CD4-positive, alpha-beta T cell (primary cell): Measurements from ENCODE around the gene RDH13. TPM values are rescaled to one million over a fixed set of nuclear protein-coding genes. Genes with fewer than 3 reads are reported as not detected.

ENCODE experiments used
- ATAC-seq: fragments of 200-7000 bp; cut with Tn5 transposase; one replicate; pipeline ENCODE4 v1.10.0; 2022; ENCODE audit warnings: mild to moderate bottlenecking; ENCODE audit not compliant: poor library complexity
- CTCF ChIA-PET: fragments of 350-600 bp; sonication (Branson Sonifier 250); formaldehyde crosslinking; loops from one replicate; lab custom pipeline; 2021; ENCODE audit warnings: antibody characterized with exemption, inconsistent platforms; lab: Charles Lee
- POLR2A ChIA-PET: fragments of 350-600 bp; sonication (Branson Sonifier 250); formaldehyde crosslinking; loops from one replicate; lab custom pipeline; 2021; ENCODE audit warnings: antibody characterized with exemption, inconsistent platforms; lab: Charles Lee
- DNase-seq, 14 experiments: peaks; one replicate each; pipeline ENCODE4 v3.0.0-alpha.2; 2013 to 2020; ENCODE audit warnings: mixed read lengths in 2 of 14
- H3K27ac ChIP-seq, 2 donors: one replicate each; pipeline versions ENCODE4 v1.5.1 to v1.7.0; 2013; ENCODE audit warnings: low read length in 2 of 2, low read depth in 1 of 2, mild to moderate bottlenecking in 1 of 2
- H3K27me3 ChIP-seq, 2 experiments: 1 replicate in 1 of 2; 2 replicates in 1 of 2; pipeline versions ENCODE4 v1.6.1 to v1.7.0; 2013; ENCODE audit warnings: low read length in 2 of 2, control low read depth in 1 of 2, mild to moderate bottlenecking in 1 of 2, moderate library complexity in 1 of 2; ENCODE audit not compliant: insufficient read depth in 2 of 2, control insufficient read depth in 1 of 2
- H3K36me3 ChIP-seq: one replicate; pipeline ENCODE4 v1.6.1; 2013; ENCODE audit warnings: low read length, control low read depth; ENCODE audit not compliant: insufficient read depth
- H3K4me1 ChIP-seq: one replicate; pipeline ENCODE4 v1.6.1; 2013; ENCODE audit warnings: low read length, control low read depth; ENCODE audit not compliant: insufficient read depth
- H3K4me3 ChIP-seq: one replicate; pipeline ENCODE4 v1.5.1; 2013; ENCODE audit warnings: mild to moderate bottlenecking, low read length, moderate library complexity
- H3K9me3 ChIP-seq, 2 experiments: 1 replicate in 1 of 2; 2 replicates in 1 of 2; pipeline versions ENCODE4 v1.6.1 to v1.7.0; 2013; ENCODE audit warnings: low read length in 2 of 2, mild to moderate bottlenecking in 2 of 2, control low read depth in 1 of 2, moderate library complexity in 1 of 2; ENCODE audit not compliant: control insufficient read depth in 1 of 2, insufficient read depth in 1 of 2
- H3K27ac Mint-ChIP-seq: one replicate; pipeline ENCODE4 v1.8.0; 2020; ENCODE audit warnings: mixed read lengths
- H3K27me3 Mint-ChIP-seq: one replicate; pipeline ENCODE4 v1.8.0; 2021; ENCODE audit warnings: mixed read lengths
- H3K36me3 Mint-ChIP-seq: one replicate; pipeline ENCODE4 v1.8.0; 2021; ENCODE audit warnings: low read depth, mixed read lengths
- H3K4me1 Mint-ChIP-seq: one replicate; pipeline ENCODE4 v1.8.0; 2021; ENCODE audit warnings: low read depth, mixed read lengths
- H3K4me3 Mint-ChIP-seq: one replicate; pipeline ENCODE4 v1.8.0; 2020; ENCODE audit warnings: mild to moderate bottlenecking, mixed read lengths
- H3K9me3 Mint-ChIP-seq: one replicate; pipeline ENCODE4 v1.8.0; 2020; ENCODE audit warnings: mixed read lengths
- intact Hi-C, 2 experiments: fragments of 100-400 bp; cut with DNase I in 1 of 2; cut with micrococcal nuclease in 1 of 2; formaldehyde crosslinking; loops; one replicate each; pipeline versions ENCODE4 v1.15.1 to v1.9.0; 2023 to 2025; cut with DNase I, micrococcal nuclease
- total RNA-seq, 174 experiments: library from RNA in 2 of 174; stranded (reverse) in 2 of 174; gene quantifications; one replicate each; pipeline ENCODE4 v1.2.3 and lab custom pipeline; 2021 to 2026
- TF ChIP-seq, protein P1 (sequence below): fragments of 200-600 bp; IDR thresholded peaks from one replicate; pipeline ENCODE4 v1.8.0; 2022; ENCODE audit warnings: antibody characterized with exemption, mild to moderate bottlenecking

RDH13 gene
- total RNA-seq, 2 experiments from 2014 or later, result 7.4 to 8.8 TPM

DNA sequence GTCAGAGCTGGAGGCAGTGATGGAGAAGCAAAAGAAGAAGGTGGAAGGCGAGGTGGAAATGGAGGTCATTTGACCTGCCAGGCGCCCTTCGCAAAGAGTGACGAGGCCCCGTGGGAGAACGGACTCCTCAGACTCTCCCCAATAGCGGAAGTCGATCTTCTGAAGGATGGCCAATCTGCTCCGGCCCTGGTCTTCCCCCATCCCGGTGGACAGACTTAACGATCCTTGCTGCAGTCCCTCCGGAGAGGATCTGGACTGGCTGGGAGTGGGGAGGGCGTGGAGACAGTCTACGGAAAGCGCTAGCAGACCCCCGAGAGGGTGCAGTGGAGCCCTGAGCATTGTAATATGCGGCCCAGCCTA is 24.6 kb upstream of the RDH13 start:
- DNase-seq (no peak), ATAC-seq (no peak)
- no peak overlapping the region for H3K27ac Mint-ChIP-seq
- peak overlapping the region; percentile 16 for H3K4me3 ChIP-seq
- H3K4me1 Mint-ChIP-seq, result peaks cover 33% of the 10 kb centered on the region
- H3K27me3 ChIP-seq, result peaks cover 38 to 53% of the 10 kb centered on the region in 2 experiments
- intact Hi-C loops, result loop anchor here in 1 of 2 experiments (5.0 kb wide), 2 partner anchors 75 to 415 kb away; no protein-coding TSS in a partner anchor
- peaks cover 62% of the 10 kb centered on the region for H3K27me3 Mint-ChIP-seq
- H3K9me3 Mint-ChIP-seq, result no peaks in the 10 kb centered on the region
- no peak overlapping the region for H3K27ac ChIP-seq
- H3K9me3 ChIP-seq, result peaks cover 0 to 17% of the 10 kb centered on the region in 2 experiments
- H3K4me1 ChIP-seq, result peaks cover 27% of the 10 kb centered on the region
- TF ChIP-seq, protein P1, sequence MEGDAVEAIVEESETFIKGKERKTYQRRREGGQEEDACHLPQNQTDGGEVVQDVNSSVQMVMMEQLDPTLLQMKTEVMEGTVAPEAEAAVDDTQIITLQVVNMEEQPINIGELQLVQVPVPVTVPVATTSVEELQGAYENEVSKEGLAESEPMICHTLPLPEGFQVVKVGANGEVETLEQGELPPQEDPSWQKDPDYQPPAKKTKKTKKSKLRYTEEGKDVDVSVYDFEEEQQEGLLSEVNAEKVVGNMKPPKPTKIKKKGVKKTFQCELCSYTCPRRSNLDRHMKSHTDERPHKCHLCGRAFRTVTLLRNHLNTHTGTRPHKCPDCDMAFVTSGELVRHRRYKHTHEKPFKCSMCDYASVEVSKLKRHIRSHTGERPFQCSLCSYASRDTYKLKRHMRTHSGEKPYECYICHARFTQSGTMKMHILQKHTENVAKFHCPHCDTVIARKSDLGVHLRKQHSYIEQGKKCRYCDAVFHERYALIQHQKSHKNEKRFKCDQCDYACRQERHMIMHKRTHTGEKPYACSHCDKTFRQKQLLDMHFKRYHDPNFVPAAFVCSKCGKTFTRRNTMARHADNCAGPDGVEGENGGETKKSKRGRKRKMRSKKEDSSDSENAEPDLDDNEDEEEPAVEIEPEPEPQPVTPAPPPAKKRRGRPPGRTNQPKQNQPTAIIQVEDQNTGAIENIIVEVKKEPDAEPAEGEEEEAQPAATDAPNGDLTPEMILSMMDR, result no peak
- ChIA-PET CTCF (interaction anchor here (1.4 to 1.6 kb wide), 2 partner anchors 29 to 416 kb away, joined by 6 to 8 read pairs; partner anchors contain the start of gene PPP1R12C), POLR2A (no interaction called here)
- peaks cover 9% of the 10 kb centered on the region for H3K36me3 Mint-ChIP-seq
- H3K4me3 Mint-ChIP-seq, result peak overlapping the region; percentile 58
- H3K36me3 ChIP-seq, result peaks cover 12% of the 10 kb centered on the region

DNA sequence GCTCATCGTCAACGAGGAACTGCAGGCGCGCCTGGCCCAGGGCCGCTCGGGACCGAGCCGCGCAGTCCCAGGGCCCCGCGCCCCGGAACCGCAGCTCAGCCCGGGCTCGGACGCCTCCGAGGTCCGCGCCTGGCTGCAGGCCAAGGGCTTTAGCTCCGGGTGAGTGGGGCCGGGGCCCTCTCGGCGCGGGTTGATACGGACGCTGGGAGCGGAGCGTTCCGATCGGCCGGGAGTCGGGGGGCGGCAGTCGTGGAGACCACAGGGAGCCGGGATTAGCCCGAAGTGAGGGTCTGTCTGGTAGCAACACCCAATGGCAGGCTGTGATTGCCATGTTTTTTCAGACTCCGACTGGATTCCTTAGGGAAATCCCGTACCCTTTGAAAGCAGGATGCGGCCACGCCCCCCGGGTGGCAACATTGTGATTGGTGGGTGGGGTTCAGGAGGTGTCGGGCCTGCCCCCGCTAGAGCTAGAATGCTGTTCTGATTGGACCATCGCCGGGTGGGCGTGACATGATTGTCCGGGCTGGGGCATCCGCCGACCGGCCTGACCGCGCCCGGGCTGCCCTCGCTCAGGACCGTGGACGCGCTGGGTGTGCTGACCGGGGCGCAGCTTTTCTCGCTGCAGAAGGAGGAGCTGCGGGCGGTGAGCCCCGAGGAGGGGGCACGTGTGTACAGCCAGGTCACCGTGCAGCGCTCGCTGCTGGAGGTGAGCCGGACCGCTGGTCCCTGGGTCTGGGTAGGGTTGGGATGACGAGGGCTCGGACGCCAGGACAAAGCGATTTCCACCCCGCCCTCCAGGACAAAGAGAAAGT is 24.0 kb upstream of the RDH13 start:
- intact Hi-C loops, result loop anchor here in 1 of 2 experiments (5.0 kb wide), 2 partner anchors 75 to 415 kb away; no protein-coding TSS in a partner anchor
- Mint-ChIP-seq H3K9me3 (no peaks in the 10 kb centered on the region), H3K4me3 (peak overlapping the region; percentile 58), H3K36me3 (peaks cover 9% of the 10 kb centered on the region), H3K27ac (no peak overlapping the region), H3K27me3 (peaks cover 68% of the 10 kb centered on the region), H3K4me1 (peaks cover 36% of the 10 kb centered on the region)
- DNase-seq (peak in 8 of 14 experiments; percentile 24 to 70 (median 51)), ATAC-seq (peak; percentile 41)
- CTCF ChIA-PET, result interaction anchor here (1.4 kb wide), 1 partner anchor 417 kb away, joined by 6 read pairs; no protein-coding TSS in a partner anchor
- Histone ChIP-seq H3K27ac (no peak overlapping the region), H3K4me1 (peaks cover 33% of the 10 kb centered on the region), H3K9me3 (peaks cover 0 to 22% of the 10 kb centered on the region in 2 experiments), H3K4me3 (peak overlapping the region; percentile 16), H3K27me3 (peaks cover 43 to 59% of the 10 kb centered on the region in 2 experiments), H3K36me3 (peaks cover 12% of the 10 kb centered on the region)
- TF ChIP-seq, protein P1, result no peak
- POLR2A ChIA-PET, result interaction anchor here (0.6 to 2.6 kb wide), 2 partner anchors 30 to 175 kb away, joined by 3 to 11 read pairs; partner anchors contain the start of gene PPP1R12C

DNA sequence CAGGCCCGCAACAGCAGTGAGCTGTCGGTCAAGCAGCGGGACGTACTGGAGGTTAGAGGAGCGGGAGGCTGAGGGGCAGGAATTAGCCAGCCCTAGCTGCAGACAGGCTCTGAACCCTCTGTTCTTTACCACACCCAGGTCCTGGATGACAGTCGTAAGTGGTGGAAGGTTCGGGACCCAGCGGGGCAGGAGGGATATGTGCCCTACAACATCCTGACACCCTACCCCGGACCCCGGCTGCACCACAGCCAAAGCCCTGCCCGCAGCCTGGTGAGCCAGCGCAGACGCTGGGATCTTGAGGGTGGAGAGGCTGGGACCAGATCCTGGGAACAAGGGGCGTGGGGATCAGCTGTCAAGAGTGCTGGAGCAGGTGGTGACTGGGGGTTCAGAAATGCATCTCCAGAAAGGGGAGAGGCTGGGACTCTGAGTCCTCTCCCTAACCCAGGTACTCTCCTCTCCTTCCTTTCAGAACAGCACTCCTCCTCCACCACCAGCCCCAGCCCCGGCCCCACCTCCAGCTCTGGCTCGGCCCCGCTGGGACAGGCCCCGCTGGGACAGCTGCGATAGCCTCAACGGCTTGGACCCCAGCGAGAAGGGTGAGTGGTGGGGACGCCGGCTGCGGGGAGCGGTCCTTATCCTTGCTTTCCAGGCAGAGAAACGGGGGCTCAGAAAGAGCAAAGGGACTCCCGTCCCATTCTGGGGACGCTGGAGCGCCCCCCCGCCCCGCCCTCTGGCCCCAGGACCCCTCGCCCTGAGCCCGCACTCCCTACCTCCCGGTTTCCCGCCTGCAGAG is 23.2 kb upstream of the RDH13 start:
- ATAC-seq (no peak), DNase-seq (no peak)
- H3K27me3 ChIP-seq, result peaks cover 45 to 63% of the 10 kb centered on the region in 2 experiments
- intact Hi-C loops, result loop anchor here in 1 of 2 experiments (5.0 kb wide), 2 partner anchors 76 to 416 kb away; no protein-coding TSS in a partner anchor
- Mint-ChIP-seq H3K4me1 (peaks cover 42% of the 10 kb centered on the region), H3K36me3 (peaks cover 9% of the 10 kb centered on the region), H3K9me3 (no peaks in the 10 kb centered on the region), H3K4me3 (no peak overlapping the region), H3K27me3 (peaks cover 76% of the 10 kb centered on the region), H3K27ac (no peak overlapping the region)
- TF ChIP-seq, protein P1, result no peak
- H3K4me1 ChIP-seq, result peaks cover 41% of the 10 kb centered on the region
- peaks cover 0 to 29% of the 10 kb centered on the region in 2 experiments for H3K9me3 ChIP-seq
- peaks cover 5% of the 10 kb centered on the region for H3K36me3 ChIP-seq
- CTCF ChIA-PET, result no interaction called here
- POLR2A ChIA-PET, result interaction anchor here (2.6 kb wide), 1 partner anchor 31 kb away, joined by 11 read pairs; the partner anchor contains the start of gene PPP1R12C
- H3K4me3 ChIP-seq, result no peak overlapping the region
- H3K27ac ChIP-seq, result no peak overlapping the region
